Measurements from ENCODE around the gene SMIM28. TPM values are rescaled to one million over a fixed set of nuclear protein-coding genes. Genes with fewer than 3 reads are reported as not detected.

Gene SMIM28
- total and polyA plus RNA-seq, 2 of the 4 experiments (the other 2 are of a cell fraction) = not detected

GRCh38 chr6:138331444-138331843 lies 46.3 kb upstream of the SMIM28 start:
- no peak overlapping the region for H3K14ac ChIP-seq (replicated peaks; ENCODE audit: low read depth, low read length)
- CTCF ChIA-PET = no interaction called here
- DNase-seq = no peak
- dilution Hi-C loops (cut with HindIII; ENCODE audit: low sequenced_read_pairs, unreplicated experiment) = no loop called here
- no peak overlapping the region for H3K27ac ChIP-seq (ENCODE audit: insufficient read depth, low read length)
- TF ChIP-seq MAZ (IDR thresholded peaks at IDR 0.05; ENCODE audit: borderline replicate concordance, low read depth, low read length) (no peak), RCOR1 (IDR thresholded peaks at IDR 0.05; ENCODE audit: insufficient replicate concordance, low read length) (no peak), FOS (IDR thresholded peaks at IDR 0.05; ENCODE audit: low read depth, low read length) (no peak), BHLHE40 (IDR thresholded peaks at IDR 0.05; ENCODE audit: low read depth, low read length) (no peak), RAD21 (IDR thresholded peaks at IDR 0.05; ENCODE audit: low read length) (no peak), CHD1 (IDR thresholded peaks at IDR 0.05; ENCODE audit: low read depth, low read length) (no peak)
- H3K56ac ChIP-seq (ENCODE audit: extremely low read depth, insufficient read depth, low read length) = no peak overlapping the region
- no peak overlapping the region for H2BK120ac ChIP-seq (ENCODE audit: low read depth, low read length)
- no peak overlapping the region for H3K4me3 ChIP-seq (ENCODE audit: insufficient read depth, low read depth, low read length)
- no peak overlapping the region for H4K5ac ChIP-seq (ENCODE audit: low read depth, low read length)
- H3K4me2 ChIP-seq (ENCODE audit: low read depth, low read length) = no peak overlapping the region
- no peaks in the 10 kb centered on the region for H3K9me3 ChIP-seq (ENCODE audit: control insufficient read depth, insufficient read depth, low read length)
- in situ Hi-C loops (cut with MboI; ENCODE audit: low sequenced_read_pairs) = no loop called here
- BruUV-seq (replicated peaks) = no TSS peak
- peaks cover 2% of the 10 kb centered on the region for H3K27me3 ChIP-seq (ENCODE audit: control insufficient read depth, insufficient read depth, low read length)
- H2BK20ac ChIP-seq (ENCODE audit: low read depth, low read length) = no peak overlapping the region
- H3K4ac ChIP-seq (ENCODE audit: low read depth, low read length) = no peak overlapping the region
- no peak overlapping the region for H2AFZ ChIP-seq (replicated peaks; ENCODE audit: low read length, poor library complexity)
- H2AK5ac ChIP-seq (ENCODE audit: low read depth, low read length) = no peak overlapping the region
- WGBS, 2 experiments (ENCODE audit: extremely low coverage in 2 of 2, insufficient read length in 1 of 2) = no CpG with 5 or more reads among the region's 1 CpG
- no peaks in the 10 kb centered on the region for H3K4me1 ChIP-seq (ENCODE audit: control insufficient read depth, insufficient read depth, low read length)
- H3K79me1 ChIP-seq (ENCODE audit: low read depth in 1 of 2, low read length in 2 of 2) = no peaks in the 10 kb centered on the region
- intact Hi-C loops (cut with micrococcal nuclease) = no loop called here
- no peak overlapping the region for H3K18ac ChIP-seq (ENCODE audit: low read depth, low read length)
- H3K9ac ChIP-seq (ENCODE audit: low read depth, low read length) = no peak overlapping the region
- POLR2A ChIA-PET (ENCODE audit: unreplicated experiment) = no interaction called here
- no peak overlapping the region for H3K23ac ChIP-seq (ENCODE audit: low read depth, low read length)
- no peaks in the 10 kb centered on the region for H3K9me1 ChIP-seq (ENCODE audit: insufficient read depth, low read length)
- no peaks in the 10 kb centered on the region for H3K36me3 ChIP-seq (ENCODE audit: control insufficient read depth, insufficient read depth, low read length)
- no peak overlapping the region for H2AK9ac ChIP-seq (replicated peaks; ENCODE audit: low read depth, low read length, poor library complexity)
- no peak overlapping the region for H2BK15ac ChIP-seq (ENCODE audit: low read depth, low read length)
- H4K20me1 ChIP-seq (ENCODE audit: insufficient read depth, low read length) = no peaks in the 10 kb centered on the region
- no peak overlapping the region for H4K91ac ChIP-seq (ENCODE audit: insufficient read depth, low read depth, low read length)
- no peak overlapping the region for H2BK5ac ChIP-seq (ENCODE audit: low read depth, low read length, poor library complexity, severe bottlenecking)
- H4K8ac ChIP-seq (ENCODE audit: low read depth in 2 of 2, low read length in 2 of 2) = no peak overlapping the region
- no peak for ATAC-seq (ENCODE audit: low read depth)
